Measurements from ENCODE around the gene SV2B. TPM values are rescaled to one million over a fixed set of nuclear protein-coding genes. Genes with fewer than 3 reads are reported as not detected.

SV2B gene
- total and polyA plus RNA-seq, 2 donors (not counting 1 experiment from before 2014, with no cell fraction given): under 0.01 TPM; not detected in 1

- no peak overlapping the region for H2AFZ ChIP-seq (ENCODE audit: low read length)
- no peaks in the 10 kb centered on the region for H4K20me1 ChIP-seq (ENCODE audit: control insufficient read depth, extremely low read depth, insufficient read depth, low read length)
- no peak overlapping the region for H3K4me3 ChIP-seq (replicated peaks in 1 of 4; ENCODE audit: control extremely low read depth in 1 of 4, insufficient read depth in 1 of 4, low read depth in 3 of 4, low read length in 4 of 4)
- no peaks in the 10 kb centered on the region for H3K36me3 ChIP-seq (ENCODE audit: control insufficient read depth, insufficient read depth, low read length)
- H3K79me2 ChIP-seq (ENCODE audit: control insufficient read depth, insufficient read depth, low read length): no peaks in the 10 kb centered on the region
- H3K4me2 ChIP-seq (ENCODE audit: extremely low read depth, insufficient read depth, low read length): no peak overlapping the region
- no peak overlapping the region for H3K9ac ChIP-seq (ENCODE audit: insufficient read depth, low read length)
- H3K9me3 ChIP-seq (ENCODE audit: control insufficient read depth, insufficient read depth, low read depth, low read length): no peaks in the 10 kb centered on the region
- no peaks in the 10 kb centered on the region for H3K27me3 ChIP-seq (ENCODE audit: control insufficient read depth, insufficient read depth, low read length)
- TF ChIP-seq CTCF (conservative IDR thresholded peaks at IDR 0.05 in 1 of 2, IDR thresholded peaks at IDR 0.05 in 1 of 2; ENCODE audit: low read depth in 1 of 2, low read length in 2 of 2) (no peak), EZH2 (IDR thresholded peaks at IDR 0.05; ENCODE audit: low read length, missing control alignments) (no peak)
- DNase-seq (ENCODE audit: low read depth in 2 of 2): peak; percentile 5 to 30
- no peaks in the 10 kb centered on the region for H3K4me1 ChIP-seq (ENCODE audit: control insufficient read depth, extremely low read depth, insufficient read depth, low read length)
- no peak overlapping the region for H3K27ac ChIP-seq (ENCODE audit: insufficient read depth, low read length)
Observed at GRCh38 chr15:91186904-91187656, 87.0 kb downstream of the SV2B start.

- no peaks in the 10 kb centered on the region for H3K9me3 ChIP-seq (ENCODE audit: control insufficient read depth, insufficient read depth, low read depth, low read length)
- no peak overlapping the region for H3K27ac ChIP-seq (ENCODE audit: insufficient read depth, low read length)
- DNase-seq (ENCODE audit: low read depth in 2 of 2): no peak
- H3K79me2 ChIP-seq (ENCODE audit: control insufficient read depth, insufficient read depth, low read length): no peaks in the 10 kb centered on the region
- no peak overlapping the region for H2AFZ ChIP-seq (ENCODE audit: low read length)
- no peaks in the 10 kb centered on the region for H4K20me1 ChIP-seq (ENCODE audit: control insufficient read depth, extremely low read depth, insufficient read depth, low read length)
- no peak overlapping the region for H3K4me3 ChIP-seq (replicated peaks in 1 of 4; ENCODE audit: control extremely low read depth in 1 of 4, insufficient read depth in 1 of 4, low read depth in 3 of 4, low read length in 4 of 4)
- no peaks in the 10 kb centered on the region for H3K4me1 ChIP-seq (ENCODE audit: control insufficient read depth, extremely low read depth, insufficient read depth, low read length)
- no peaks in the 10 kb centered on the region for H3K27me3 ChIP-seq (ENCODE audit: control insufficient read depth, insufficient read depth, low read length)
- TF ChIP-seq CTCF (conservative IDR thresholded peaks at IDR 0.05 in 1 of 2, IDR thresholded peaks at IDR 0.05 in 1 of 2; ENCODE audit: low read depth in 1 of 2, low read length in 2 of 2) (no peak), EZH2 (IDR thresholded peaks at IDR 0.05; ENCODE audit: low read length, missing control alignments) (no peak)
- no peak overlapping the region for H3K4me2 ChIP-seq (ENCODE audit: extremely low read depth, insufficient read depth, low read length)
- H3K9ac ChIP-seq (ENCODE audit: insufficient read depth, low read length): no peak overlapping the region
- no peaks in the 10 kb centered on the region for H3K36me3 ChIP-seq (ENCODE audit: control insufficient read depth, insufficient read depth, low read length)
Observed at GRCh38 chr15:91192285-91192684, 92.2 kb downstream of the SV2B start.

- Histone ChIP-seq H3K9me3 (ENCODE audit: control insufficient read depth, insufficient read depth, low read depth, low read length) (no peaks in the 10 kb centered on the region), H3K27me3 (ENCODE audit: control insufficient read depth, insufficient read depth, low read length) (no peaks in the 10 kb centered on the region), H3K4me3 (replicated peaks in 1 of 4; ENCODE audit: control extremely low read depth in 1 of 4, insufficient read depth in 1 of 4, low read depth in 3 of 4, low read length in 4 of 4) (no peak overlapping the region), H3K27ac (ENCODE audit: insufficient read depth, low read length) (no peak overlapping the region), H3K36me3 (ENCODE audit: control insufficient read depth, insufficient read depth, low read length) (no peaks in the 10 kb centered on the region), H3K4me1 (ENCODE audit: control insufficient read depth, extremely low read depth, insufficient read depth, low read length) (no peaks in the 10 kb centered on the region), H2AFZ (ENCODE audit: low read length) (no peak overlapping the region), H3K79me2 (ENCODE audit: control insufficient read depth, insufficient read depth, low read length) (no peaks in the 10 kb centered on the region), H3K4me2 (ENCODE audit: extremely low read depth, insufficient read depth, low read length) (no peak overlapping the region), H3K9ac (ENCODE audit: insufficient read depth, low read length) (no peak overlapping the region), H4K20me1 (ENCODE audit: control insufficient read depth, extremely low read depth, insufficient read depth, low read length) (no peaks in the 10 kb centered on the region)
- no peak for TF ChIP-seq EZH2 (IDR thresholded peaks at IDR 0.05; ENCODE audit: low read length, missing control alignments)
- TF ChIP-seq CTCF (conservative IDR thresholded peaks at IDR 0.05 in 1 of 2, IDR thresholded peaks at IDR 0.05 in 1 of 2; ENCODE audit: low read depth in 1 of 2, low read length in 2 of 2): no peak
- no peak for DNase-seq (ENCODE audit: low read depth in 2 of 2)
Observed at GRCh38 chr15:91192690-91193377, 92.8 kb downstream of the SV2B start.
